Activated B cell treated with CpG ODN at 0.5 μM for 24 hours (primary cell): ENCODE results near the gene RRP1. TPM values are rescaled to one million over a fixed set of nuclear protein-coding genes. Genes with fewer than 3 reads are reported as not detected.

ENCODE experiments used
- ATAC-seq: fragments of 200-7000 bp; cut with Tn5 transposase; one replicate; pipeline ENCODE4 v1.10.0; 2021; ENCODE audit warnings: low read depth, mild to moderate bottlenecking, moderate library complexity
- CTCF ChIA-PET: fragments of 350-600 bp; sonication (Branson Sonifier 250); formaldehyde crosslinking; loops from one replicate; lab custom pipeline; 2021; ENCODE audit warnings: antibody characterized with exemption; lab: Charles Lee
- POLR2A ChIA-PET: fragments of 350-600 bp; sonication (Branson Sonifier 250); formaldehyde crosslinking; loops from one replicate; lab custom pipeline; 2021; ENCODE audit warnings: antibody characterized with exemption; lab: Charles Lee
- DNase-seq: peaks from one replicate; pipeline ENCODE4 v3.0.0; 2022
- H3K27ac Mint-ChIP-seq: one replicate; pipeline ENCODE4 v1.8.0; 2020; ENCODE audit warnings: mixed read lengths
- H3K27me3 Mint-ChIP-seq: one replicate; pipeline ENCODE4 v1.8.0; 2021; ENCODE audit warnings: mixed read lengths
- H3K36me3 Mint-ChIP-seq: one replicate; pipeline ENCODE4 v1.8.0; 2021; ENCODE audit warnings: low read depth, mixed read lengths
- H3K4me1 Mint-ChIP-seq: one replicate; pipeline ENCODE4 v1.8.0; 2021; ENCODE audit warnings: mixed read lengths
- H3K4me3 Mint-ChIP-seq: one replicate; pipeline ENCODE4 v1.8.0; 2020; ENCODE audit warnings: mild to moderate bottlenecking, mixed read lengths
- H3K9me3 Mint-ChIP-seq: one replicate; pipeline ENCODE4 v1.8.0; 2020; ENCODE audit warnings: mixed read lengths
- intact Hi-C: fragments of 100-400 bp; cut with micrococcal nuclease; formaldehyde crosslinking; loops from one replicate; pipeline ENCODE4 v1.15.1; 2024
- total RNA-seq: library from RNA; stranded (reverse); gene quantifications from 2 replicates; pipeline ENCODE4 v1.2.3, GENCODE V29; 2022
- TF ChIP-seq, protein P1 (sequence below): fragments of 200-600 bp; IDR thresholded peaks from one replicate; pipeline ENCODE4 v1.8.0; 2022; ENCODE audit warnings: antibody characterized with exemption, mild to moderate bottlenecking

RRP1 gene
- total RNA-seq, 1 donor from 2014 or later = 36.8 TPM

DNA sequence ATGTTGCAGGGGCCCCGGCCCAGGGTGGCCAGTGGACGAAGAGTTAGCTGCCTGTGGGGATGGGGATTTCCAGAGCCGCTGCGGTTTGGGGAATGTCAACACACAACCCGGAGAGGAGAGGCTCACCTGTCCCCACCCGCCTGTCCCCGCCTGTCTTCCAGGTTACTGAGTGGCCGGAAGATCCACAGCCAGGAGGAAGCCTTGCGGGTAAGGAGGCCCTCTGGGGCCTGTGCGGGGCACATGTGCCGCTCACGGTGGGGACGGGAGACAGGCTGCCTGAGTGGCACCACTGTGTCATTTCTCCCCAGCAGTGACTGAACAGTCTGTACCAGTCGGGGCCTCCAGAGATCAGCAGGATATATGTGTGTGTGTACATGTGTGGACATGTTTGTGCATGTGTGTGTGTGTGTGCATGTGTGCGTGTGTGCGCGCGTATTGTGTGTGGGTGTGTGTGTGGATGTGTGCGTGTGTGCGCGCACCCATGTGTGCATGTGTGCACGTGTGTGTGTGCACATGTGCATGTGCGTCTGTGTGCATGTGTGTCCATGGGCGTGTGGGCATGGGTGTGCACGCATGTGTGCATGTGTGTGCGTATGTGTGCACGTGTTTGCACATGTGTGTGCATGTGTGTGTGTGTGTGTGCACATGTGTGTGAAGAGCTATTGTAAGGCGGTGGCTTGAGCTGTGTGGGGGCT lies 38.9 kb upstream of the RRP1 start:
- Mint-ChIP-seq H3K36me3 (peaks cover 75% of the 10 kb centered on the region), H3K27me3 (no peaks in the 10 kb centered on the region), H3K4me3 (no peak overlapping the region), H3K9me3 (no peaks in the 10 kb centered on the region), H3K27ac (no peak overlapping the region), H3K4me1 (no peaks in the 10 kb centered on the region)
- ChIA-PET CTCF (no interaction called here), POLR2A (no interaction called here)
- intact Hi-C loops = no loop called here
- TF ChIP-seq, protein P1, sequence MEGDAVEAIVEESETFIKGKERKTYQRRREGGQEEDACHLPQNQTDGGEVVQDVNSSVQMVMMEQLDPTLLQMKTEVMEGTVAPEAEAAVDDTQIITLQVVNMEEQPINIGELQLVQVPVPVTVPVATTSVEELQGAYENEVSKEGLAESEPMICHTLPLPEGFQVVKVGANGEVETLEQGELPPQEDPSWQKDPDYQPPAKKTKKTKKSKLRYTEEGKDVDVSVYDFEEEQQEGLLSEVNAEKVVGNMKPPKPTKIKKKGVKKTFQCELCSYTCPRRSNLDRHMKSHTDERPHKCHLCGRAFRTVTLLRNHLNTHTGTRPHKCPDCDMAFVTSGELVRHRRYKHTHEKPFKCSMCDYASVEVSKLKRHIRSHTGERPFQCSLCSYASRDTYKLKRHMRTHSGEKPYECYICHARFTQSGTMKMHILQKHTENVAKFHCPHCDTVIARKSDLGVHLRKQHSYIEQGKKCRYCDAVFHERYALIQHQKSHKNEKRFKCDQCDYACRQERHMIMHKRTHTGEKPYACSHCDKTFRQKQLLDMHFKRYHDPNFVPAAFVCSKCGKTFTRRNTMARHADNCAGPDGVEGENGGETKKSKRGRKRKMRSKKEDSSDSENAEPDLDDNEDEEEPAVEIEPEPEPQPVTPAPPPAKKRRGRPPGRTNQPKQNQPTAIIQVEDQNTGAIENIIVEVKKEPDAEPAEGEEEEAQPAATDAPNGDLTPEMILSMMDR = no peak
- DNase-seq (no peak), ATAC-seq (no peak)

DNA sequence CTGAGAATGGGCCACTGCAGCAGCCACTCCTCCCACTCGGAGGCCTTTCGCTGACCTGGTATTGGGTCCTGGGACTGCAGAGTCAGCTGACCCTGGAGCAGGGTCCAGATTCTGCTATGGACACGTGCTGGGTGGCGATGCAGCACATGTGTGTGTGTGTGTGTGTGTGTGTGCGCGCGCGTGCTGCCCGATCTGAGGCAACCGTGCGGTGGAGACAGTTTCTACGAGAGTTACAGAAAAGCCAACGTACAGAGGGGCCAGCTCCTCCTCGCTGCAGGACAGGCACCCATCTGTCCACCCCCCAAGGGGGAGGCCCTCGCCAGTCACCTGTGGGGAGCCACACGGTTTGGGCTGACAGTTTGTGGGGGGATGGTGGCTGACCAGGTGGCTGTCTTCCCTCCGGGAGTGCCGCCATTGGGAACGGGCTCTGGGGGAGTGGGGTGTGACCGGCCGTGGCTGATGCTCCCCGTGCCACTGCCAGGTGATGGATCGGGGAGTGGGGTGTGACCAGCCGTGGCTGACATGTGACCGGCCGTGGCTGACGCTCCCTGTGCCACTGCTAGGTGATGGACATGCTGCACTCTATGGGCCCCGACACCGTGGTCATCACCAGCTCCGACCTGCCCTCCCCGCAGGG lies 37.3 kb upstream of the RRP1 start:
- Mint-ChIP-seq H3K27me3 (no peaks in the 10 kb centered on the region), H3K27ac (no peak overlapping the region), H3K4me1 (no peaks in the 10 kb centered on the region), H3K36me3 (peaks cover 74% of the 10 kb centered on the region), H3K4me3 (no peak overlapping the region), H3K9me3 (no peaks in the 10 kb centered on the region)
- TF ChIP-seq, protein P1 = no peak
- ATAC-seq (no peak), DNase-seq (no peak)
- intact Hi-C loops = no loop called here
- ChIA-PET CTCF (no interaction called here), POLR2A (no interaction called here)

GRCh38 chr21:43752758-43753438 lies 36.5 kb upstream of the RRP1 start:
- peaks cover 69% of the 10 kb centered on the region for H3K36me3 Mint-ChIP-seq
- intact Hi-C loops = no loop called here
- ChIA-PET POLR2A (no interaction called here), CTCF (no interaction called here)
- no peaks in the 10 kb centered on the region for H3K4me1 Mint-ChIP-seq
- DNase-seq = no peak
- TF ChIP-seq, protein P1 = no peak
- no peak overlapping the region for H3K27ac Mint-ChIP-seq
- no peak overlapping the region for H3K4me3 Mint-ChIP-seq
- no peaks in the 10 kb centered on the region for H3K27me3 Mint-ChIP-seq
- ATAC-seq = no peak
- H3K9me3 Mint-ChIP-seq = no peaks in the 10 kb centered on the region

- Mint-ChIP-seq H3K4me3 (no peak overlapping the region), H3K4me1 (no peaks in the 10 kb centered on the region), H3K9me3 (no peaks in the 10 kb centered on the region), H3K36me3 (peaks cover 69% of the 10 kb centered on the region), H3K27ac (no peak overlapping the region), H3K27me3 (no peaks in the 10 kb centered on the region)
- TF ChIP-seq, protein P1 = no peak
- intact Hi-C loops = no loop called here
- DNase-seq (no peak), ATAC-seq (no peak)
- CTCF ChIA-PET = no interaction called here
- POLR2A ChIA-PET = no interaction called here
Observed at GRCh38 chr21:43753439-43753799, 36.0 kb upstream of the RRP1 start.
